ENCODE results near the gene NRIP1. TPM values are rescaled to one million over a fixed set of nuclear protein-coding genes. Genes with fewer than 3 reads are reported as not detected.

The NRIP1 gene
- total and polyA plus RNA-seq, 2 of the 8 experiments (the other 6 are each of a cell fraction or from before 2014, with no cell fraction given), result 1.5 to 9.3 TPM

DNA sequence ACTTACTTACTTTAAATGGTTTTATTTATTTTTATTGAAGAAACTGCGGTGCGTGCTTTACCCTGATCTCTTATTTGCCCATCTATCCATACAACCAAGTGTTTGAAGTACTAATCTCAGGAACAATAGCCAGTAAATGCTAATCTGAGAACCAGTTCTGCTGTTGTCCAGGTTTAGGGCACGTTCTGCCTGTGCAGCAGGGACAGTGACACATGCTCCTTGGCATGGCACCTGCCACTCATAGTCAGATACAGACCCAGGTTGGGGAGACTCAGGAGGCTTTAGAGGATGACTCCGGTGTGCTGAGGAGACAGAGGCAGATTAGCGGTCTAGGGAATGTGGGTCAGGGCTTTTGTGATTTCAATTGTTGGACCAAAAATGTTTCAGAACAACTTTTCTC lies 83.6 kb downstream of the NRIP1 start:
- no peak overlapping the region for H3K27ac ChIP-seq (ENCODE audit: low read depth, low read length)
- POLR2A ChIA-PET (ENCODE audit: partially characterized antibody), result no interaction called here
- H3K9ac ChIP-seq (replicated peaks in 1 of 4; ENCODE audit: extremely low read depth in 1 of 4, low read depth in 3 of 4, low read length in 3 of 4), result no peak overlapping the region
- no peak overlapping the region for H2BK20ac ChIP-seq (ENCODE audit: low read length)
- DNase-seq (ENCODE audit: low read depth in 1 of 2, low spot score in 2 of 2) (no peak), FAIRE-seq (no peak)
- CTCF ChIA-PET (ENCODE audit: partially characterized antibody), result interaction anchor here (0.6 kb wide), 1 partner anchor 12 kb away, joined by 4 read pairs; no protein-coding TSS in a partner anchor
- no peak overlapping the region for H3K4me3 ChIP-seq (ENCODE audit: extremely low read depth in 1 of 4, insufficient read depth in 2 of 4, low read depth in 3 of 4, low read length in 4 of 4)
- no peak overlapping the region for H2AFZ ChIP-seq (ENCODE audit: low read length)
- H4K91ac ChIP-seq (replicated peaks; ENCODE audit: insufficient read length, low read length), result no peak overlapping the region
- no peak overlapping the region for H3K18ac ChIP-seq (ENCODE audit: extremely low read depth, low read length)
- H3K56ac ChIP-seq (replicated peaks; ENCODE audit: insufficient read length, low read depth, low read length), result no peak overlapping the region
- H2BK5ac ChIP-seq (ENCODE audit: low read depth, low read length), result no peak overlapping the region
- H4K20me1 ChIP-seq (replicated peaks in 1 of 2; ENCODE audit: control insufficient read depth in 1 of 2, insufficient read depth in 2 of 2, low read length in 2 of 2), result peaks cover 0 to 1% of the 10 kb centered on the region in 2 experiments
- H3K4me1 ChIP-seq (replicated peaks in 1 of 4; ENCODE audit: control insufficient read depth in 3 of 4, insufficient read depth in 4 of 4, low read length in 3 of 4), result no peaks in the 10 kb centered on the region
- H3K4me2 ChIP-seq (ENCODE audit: insufficient read depth in 1 of 2, low read depth in 2 of 2, low read length in 2 of 2), result no peak overlapping the region
- H3K79me1 ChIP-seq (ENCODE audit: low read depth, low read length), result no peaks in the 10 kb centered on the region
- no peaks in the 10 kb centered on the region; a peak in 1 of 4 replicates for H3K9me3 ChIP-seq (ENCODE audit: insufficient read depth in 2 of 2, low read depth in 1 of 2, low read length in 1 of 2)
- no peak overlapping the region for H2AK5ac ChIP-seq (ENCODE audit: low read depth, low read length)
- no peaks in the 10 kb centered on the region for H3K79me2 ChIP-seq (ENCODE audit: control insufficient read depth in 1 of 2, insufficient read depth in 2 of 2, low read length in 2 of 2)
- no peak overlapping the region for H3K23ac ChIP-seq (ENCODE audit: insufficient read length)
- H4K8ac ChIP-seq (ENCODE audit: extremely low read depth, insufficient read depth, low read length), result no peak overlapping the region
- H4K5ac ChIP-seq (ENCODE audit: insufficient read length, low read depth, low read length), result no peak overlapping the region
- no peak overlapping the region for H3K14ac ChIP-seq (ENCODE audit: insufficient read length)
- no peak overlapping the region for H3K4ac ChIP-seq (replicated peaks; ENCODE audit: insufficient read length, low read depth, low read length)
- H2BK120ac ChIP-seq (replicated peaks; ENCODE audit: low read depth, low read length), result no peak overlapping the region
- H3K27me3 ChIP-seq (replicated peaks in 1 of 4; ENCODE audit: control insufficient read depth in 3 of 4, extremely low read depth in 1 of 4, insufficient read depth in 3 of 4, low read length in 3 of 4), result no peaks in the 10 kb centered on the region; a peak in 1 of 7 replicates
- H2BK12ac ChIP-seq (ENCODE audit: low read depth, low read length), result no peak overlapping the region
- H2BK15ac ChIP-seq (ENCODE audit: low read length), result no peak overlapping the region
- H3K23me2 ChIP-seq (ENCODE audit: low read depth, low read length), result no peaks in the 10 kb centered on the region
- H3K36me3 ChIP-seq (ENCODE audit: control insufficient read depth in 2 of 4, insufficient read depth in 4 of 4, low read length in 3 of 4), result no peaks in the 10 kb centered on the region; a peak in 1 of 8 replicates
- 93% methylated on average over 5 of the region's 5 CpGs; no CpG with 5 or more reads in 1 of the 2 experiments for WGBS, 2 experiments (ENCODE audit: extremely low coverage in 1 of 2, insufficient coverage in 1 of 2, insufficient read length in 1 of 2, insufficient replicate concordance in 2 of 2, low coverage in 1 of 2, low lambda C conversion rate in 2 of 2, missing lambda C conversion rate in 1 of 2)
- no peak for TF ChIP-seq EZH2 (IDR thresholded peaks at IDR 0.05; ENCODE audit: low read depth, low read length, severe bottlenecking)
- TF ChIP-seq, protein P1, sequence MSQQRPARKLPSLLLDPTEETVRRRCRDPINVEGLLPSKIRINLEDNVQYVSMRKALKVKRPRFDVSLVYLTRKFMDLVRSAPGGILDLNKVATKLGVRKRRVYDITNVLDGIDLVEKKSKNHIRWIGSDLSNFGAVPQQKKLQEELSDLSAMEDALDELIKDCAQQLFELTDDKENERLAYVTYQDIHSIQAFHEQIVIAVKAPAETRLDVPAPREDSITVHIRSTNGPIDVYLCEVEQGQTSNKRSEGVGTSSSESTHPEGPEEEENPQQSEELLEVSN (IDR thresholded peaks at IDR 0.05), result no peak
- no peak for TF ChIP-seq SP4 (IDR thresholded peaks at IDR 0.05; ENCODE audit: low read length)
- no peak for TF ChIP-seq HDAC6 (IDR thresholded peaks at IDR 0.05; ENCODE audit: low read depth, low read length)
- no peak for TF ChIP-seq NANOG (IDR thresholded peaks at IDR 0.05; ENCODE audit: insufficient read depth, low read depth, low read length, poor library complexity, severe bottlenecking)
- TF ChIP-seq RBBP5 (IDR thresholded peaks at IDR 0.05; ENCODE audit: borderline replicate concordance, low read depth, low read length), result no peak
- TF ChIP-seq POLR2A (IDR thresholded peaks at IDR 0.05; ENCODE audit: control extremely low read depth in 1 of 2, low read depth in 2 of 2, low read length in 2 of 2), result no peak
- TF ChIP-seq MAFK (IDR thresholded peaks at IDR 0.05; ENCODE audit: low read depth, low read length), result no peak
- TF ChIP-seq SP2 (IDR thresholded peaks at IDR 0.05; ENCODE audit: low read length), result no peak
- TF ChIP-seq RXRA (IDR thresholded peaks at IDR 0.05; ENCODE audit: insufficient read depth, low read depth, low read length), result no peak
- TF ChIP-seq GTF2F1 (IDR thresholded peaks at IDR 0.05; ENCODE audit: borderline replicate concordance, low read depth, low read length), result no peak
- TF ChIP-seq RFX5 (IDR thresholded peaks at IDR 0.05; ENCODE audit: borderline replicate concordance, low read depth, low read length), result no peak
- TF ChIP-seq SIRT6 (IDR thresholded peaks at IDR 0.05; ENCODE audit: low read length), result no peak
- no peak for TF ChIP-seq CBX8 (IDR thresholded peaks at IDR 0.05; ENCODE audit: borderline replicate concordance, low read depth, low read length)
